GM21576 (cell line): ENCODE results near the gene SRCIN1.
"Not testable (repeated sequence)": the region's sequence is repeated elsewhere in the genome, so short reads cannot be mapped to it uniquely, and the experiment has no call there.

ENCODE experiments used
- ATAC-seq: cut with Tn5 transposase; IDR thresholded peaks from one replicate; pipeline ENCODE4 v1.9.1; 2021; ENCODE audit warnings: mild to moderate bottlenecking, moderate library complexity; ENCODE audit not compliant: unreplicated experiment

The SRCIN1 gene

GRCh38 chr17:38528141-38528540 lies 77.6 kb downstream of the SRCIN1 start:
- ATAC-seq, result not testable (repeated sequence)

- not testable (repeated sequence) for ATAC-seq
Measured at GRCh38 chr17:38526526-38526925, 79.2 kb downstream of the SRCIN1 start.

- ATAC-seq, result no peak
Measured at GRCh38 chr17:38512473-38513058, 93.2 kb downstream of the SRCIN1 start.

GRCh38 chr17:38511150-38512108 lies 94.3 kb downstream of the SRCIN1 start:
- no peak for ATAC-seq

- no peak for ATAC-seq
Measured at GRCh38 chr17:38510421-38511149, 95.2 kb downstream of the SRCIN1 start.

- no peak for ATAC-seq
Measured at GRCh38 chr17:38509772-38510420, 95.9 kb downstream of the SRCIN1 start.

GRCh38 chr17:38508954-38509771 lies 96.6 kb downstream of the SRCIN1 start:
- ATAC-seq, result no peak

GRCh38 chr17:38508570-38508950 lies 97.2 kb downstream of the SRCIN1 start:
- no peak for ATAC-seq

- ATAC-seq, result no peak
Measured at GRCh38 chr17:38507921-38508569, 97.7 kb downstream of the SRCIN1 start.

GRCh38 chr17:38507436-38507835 lies 98.3 kb downstream of the SRCIN1 start:
- no peak for ATAC-seq

GRCh38 chr17:38504216-38504615 lies 101.5 kb downstream of the SRCIN1 start:
- ATAC-seq, result no peak

- not testable (repeated sequence) for ATAC-seq
Measured at GRCh38 chr17:38503286-38503913, 102.4 kb downstream of the SRCIN1 start.

- not testable (repeated sequence) for ATAC-seq
Measured at GRCh38 chr17:38501718-38502117, 104.0 kb downstream of the SRCIN1 start.

GRCh38 chr17:38499230-38499629 lies 106.5 kb downstream of the SRCIN1 start:
- ATAC-seq, result not testable (repeated sequence)

- no peak for ATAC-seq
Measured at GRCh38 chr17:38498353-38498752, 107.4 kb downstream of the SRCIN1 start.

- not testable (repeated sequence) for ATAC-seq
Measured at GRCh38 chr17:38497656-38498055, 108.1 kb downstream of the SRCIN1 start.

GRCh38 chr17:38494152-38494551 lies 111.6 kb downstream of the SRCIN1 start:
- not testable (repeated sequence) for ATAC-seq

GRCh38 chr17:38492067-38493040 lies 113.4 kb downstream of the SRCIN1 start:
- ATAC-seq, result not testable (repeated sequence)
